A549 (cell line): ENCODE results near the gene TNNI3K. TPM values are rescaled to one million over a fixed set of nuclear protein-coding genes. Genes with fewer than 3 reads are reported as not detected.

ENCODE experiments used
- ATAC-seq, 2 experiments: fragments of 200-7000 bp in 1 of 2; fragments of >200 bp in 1 of 2; cut with Nextera tagmentation in 1 of 2; cut with Tn5 transposase in 1 of 2; 3 replicates each; pipeline versions ENCODE4 v1.8.0 to v1.9.1; 2018 to 2020; ENCODE audit warnings: mild to moderate bottlenecking in 1 of 2, moderate library complexity in 1 of 2
- CTCF ChIA-PET: fragments of 300-600 bp; sonication (Branson Sonifier 250); formaldehyde crosslinking; extraction: SDS; loops from one replicate; lab custom pipeline; 2021; ENCODE audit warnings: antibody characterized with exemption, inconsistent platforms; lab: Yijun Ruan, JAX
- POLR2A ChIA-PET: fragments of 350-600 bp; formaldehyde crosslinking; extraction: SDS; loops from one replicate; lab custom pipeline; 2021; ENCODE audit warnings: antibody characterized with exemption, inconsistent platforms; lab: Yijun Ruan, JAX
- DNase-seq, 2 experiments: peaks; one replicate each; pipeline versions ENCODE4 v3.0.0 to v3.0.0-alpha.2; 2011 to 2016; ENCODE audit warnings: low read depth in 1 of 2, low spot score in 1 of 2
- FAIRE-seq: peaks from 2 replicates; lab custom pipeline; 2011; peaks lifted over from hg19 to GRCh38; lab: Jason Lieb, UNC
- H3K27ac ChIP-seq, 2 experiments: fragments of >200 bp; sonication (Bioruptor Twin); formaldehyde crosslinking; 3 replicates each; pipeline ENCODE4 v1.5.1; 2016 to 2017
- H3K4me1 ChIP-seq: fragments of >200 bp; sonication (Bioruptor Twin); formaldehyde crosslinking; 3 replicates; pipeline ENCODE4 v1.6.1; 2016
- H3K4me2 ChIP-seq: fragments of >200 bp; sonication (Bioruptor Twin); formaldehyde crosslinking; 3 replicates; pipeline ENCODE4 v1.6.1; 2016
- H3K4me3 ChIP-seq: fragments of >200 bp; sonication (Bioruptor Twin); formaldehyde crosslinking; 3 replicates; pipeline ENCODE4 v1.5.1; 2016
- H3K9me3 ChIP-seq: fragments of >200 bp; sonication (Bioruptor Twin); formaldehyde crosslinking; 3 replicates; pipeline ENCODE4 v1.6.1; 2016
- BHLHE40 ChIP-seq: IDR thresholded peaks from 2 replicates; pipeline ENCODE4 v1.6.1; 2012; ENCODE audit warnings: low read depth, low read length, inconsistent platforms
- CBX8 ChIP-seq: fragments of 200-600 bp; sonication (generic); IDR thresholded peaks from 2 replicates; pipeline ENCODE4 v1.6.1; 2016
- E2F6 ChIP-seq: IDR thresholded peaks from 2 replicates; pipeline ENCODE4 v1.6.1; 2012; ENCODE audit warnings: low read depth, borderline replicate concordance
- EHF ChIP-seq: fragments of 250-450 bp; sonication (Bioruptor Pico); IDR thresholded peaks from 2 replicates; pipeline ENCODE4 v1.5.0; 2020; ENCODE audit warnings: mild to moderate bottlenecking
- ESRRA ChIP-seq: fragments of 150-350 bp; IDR thresholded peaks from 2 replicates; pipeline ENCODE4 v1.6.1; 2014; ENCODE audit warnings: mild to moderate bottlenecking, low read length, borderline replicate concordance
- FOXS1 ChIP-seq: fragments of 250-450 bp; sonication (Bioruptor Pico); IDR thresholded peaks from 2 replicates; pipeline ENCODE4 v1.5.0; 2020; ENCODE audit warnings: mild to moderate bottlenecking, moderate library complexity
- GATA3 ChIP-seq: IDR thresholded peaks from 2 replicates; pipeline ENCODE4 v1.6.1; 2012; ENCODE audit warnings: borderline replicate concordance
- HDAC2 ChIP-seq: fragments of 200-600 bp; sonication (generic); IDR thresholded peaks from 2 replicates; pipeline ENCODE4 v1.6.1; 2016
- HEYL ChIP-seq: fragments of 250-450 bp; sonication (Bioruptor Pico); IDR thresholded peaks from 2 replicates; pipeline ENCODE4 v1.8.0; 2021; ENCODE audit warnings: mild to moderate bottlenecking, moderate library complexity
- HOXB13 ChIP-seq: fragments of 250-450 bp; sonication (Bioruptor Pico); IDR thresholded peaks from 2 replicates; pipeline ENCODE4 v1.5.0; 2020; ENCODE audit warnings: low read depth, mild to moderate bottlenecking, moderate library complexity
- HOXB5 ChIP-seq: fragments of 250-450 bp; sonication (Bioruptor Pico); IDR thresholded peaks from 2 replicates; pipeline ENCODE4 v1.5.0; 2020; ENCODE audit warnings: mild to moderate bottlenecking, moderate library complexity
- MAX ChIP-seq: IDR thresholded peaks from 2 replicates; pipeline ENCODE4 v1.6.1; 2012
- NFE2L2 ChIP-seq: fragments of 150-350 bp; conservative IDR thresholded peaks from 2 replicates; pipeline ENCODE4 v1.6.1; 2014; ENCODE audit warnings: low read length
- PBX3 ChIP-seq: IDR thresholded peaks from 2 replicates; pipeline ENCODE4 v1.6.1; 2012
- PHF8 ChIP-seq: fragments of 200-600 bp; sonication (generic); IDR thresholded peaks from 2 replicates; pipeline ENCODE4 v1.6.1; 2016; ENCODE audit warnings: low read depth, mild to moderate bottlenecking, antibody characterized with exemption, moderate library complexity, borderline replicate concordance
- POLR2A ChIP-seq: IDR thresholded peaks from 2 replicates; pipeline ENCODE4 v1.6.1; 2012; ENCODE audit warnings: mild to moderate bottlenecking, low read length
- POLR2AphosphoS2 ChIP-seq: conservative IDR thresholded peaks from 2 replicates; pipeline ENCODE4 v1.6.1; 2012; ENCODE audit warnings: low read length, improper control_type of control experiment, inconsistent platforms
- RAD21 ChIP-seq, 2 experiments: fragments of >200 bp in 1 of 2; sonication (Bioruptor Twin) in 1 of 2; formaldehyde crosslinking in 1 of 2; IDR thresholded peaks in 1 of 2; conservative IDR thresholded peaks in 1 of 2; 2 replicates in 1 of 2; 3 replicates in 1 of 2; pipeline ENCODE4 v1.6.1; 2012 to 2018; ENCODE audit warnings: inconsistent platforms in 1 of 2
- RCOR1 ChIP-seq: fragments of 150-350 bp; IDR thresholded peaks from 2 replicates; pipeline ENCODE4 v1.6.1; 2014; ENCODE audit warnings: antibody characterized with exemption, low read length, low read depth
- RFX5 ChIP-seq: fragments of 450-650 bp; IDR thresholded peaks from 2 replicates; pipeline ENCODE4 v1.7.1; 2014; ENCODE audit warnings: antibody characterized with exemption, mild to moderate bottlenecking, moderate library complexity
- SREBF2 ChIP-seq: fragments of 450-650 bp; IDR thresholded peaks from 2 replicates; pipeline ENCODE4 v1.6.1; 2014; ENCODE audit warnings: mild to moderate bottlenecking, moderate library complexity
- TP53 ChIP-seq: fragments of 250-450 bp; sonication (Bioruptor Pico); IDR thresholded peaks from 2 replicates; pipeline ENCODE4 v1.5.0; 2021; ENCODE audit warnings: mild to moderate bottlenecking, moderate library complexity
- WGBS: methylation state at CpG from one replicate; pipeline ENCODE4 v1.1.6; 2017; ENCODE audit errors: missing lambda C conversion rate; 5-methylcytosine and 5-hydroxymethylcytosine counted together
- polyA plus RNA-seq, 4 experiments: library from polyadenylated mRNA; depleted of rRNA in 3 of 4; stranded (reverse); fragments of >200 nt; fragmentation: RNase III in 1 of 4; extraction: RNeasy Plus Mini Kit Qiagen cat#74134 plus additional on column Dnase treatment in 1 of 4; gene quantifications; 2 replicates in 3 of 4; 3 replicates in 1 of 4; pipeline ENCODE4 v1.2.3, GENCODE V29; 2011 to 2017
- TF ChIP-seq, protein P1 (sequence below): fragments of 450-650 bp; IDR thresholded peaks from 2 replicates; pipeline ENCODE4 v1.6.1; 2014; ENCODE audit warnings: antibody characterized with exemption

TNNI3K gene
- polyA plus RNA-seq, 2 of the 4 experiments (the other 2 are of a cell fraction): 0.67 TPM; not detected in 1

DNA sequence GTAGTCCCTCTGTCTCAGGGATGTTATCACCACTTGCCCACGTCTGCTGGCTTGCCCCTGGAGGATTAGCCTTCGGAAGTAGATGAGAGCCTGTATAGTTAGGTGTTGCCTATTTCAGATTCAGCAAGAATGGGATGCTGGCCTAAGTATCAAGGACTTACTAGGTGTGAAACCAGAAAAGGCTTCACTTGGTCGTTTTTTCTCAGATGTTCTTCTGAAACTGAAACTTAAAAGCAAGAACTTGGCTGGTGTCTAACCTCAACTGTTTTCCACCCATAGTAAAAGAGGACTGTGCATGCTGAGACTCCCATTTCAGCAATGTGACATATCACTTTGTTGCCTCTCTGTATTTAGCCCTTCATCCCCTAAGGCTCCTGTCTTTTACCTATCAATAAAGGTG lies 344.2 kb downstream of the TNNI3K start:
- H3K4me3 ChIP-seq: no peak overlapping the region
- no peak for ATAC-seq
- no peak for TF ChIP-seq PBX3
- TF ChIP-seq, protein P1, sequence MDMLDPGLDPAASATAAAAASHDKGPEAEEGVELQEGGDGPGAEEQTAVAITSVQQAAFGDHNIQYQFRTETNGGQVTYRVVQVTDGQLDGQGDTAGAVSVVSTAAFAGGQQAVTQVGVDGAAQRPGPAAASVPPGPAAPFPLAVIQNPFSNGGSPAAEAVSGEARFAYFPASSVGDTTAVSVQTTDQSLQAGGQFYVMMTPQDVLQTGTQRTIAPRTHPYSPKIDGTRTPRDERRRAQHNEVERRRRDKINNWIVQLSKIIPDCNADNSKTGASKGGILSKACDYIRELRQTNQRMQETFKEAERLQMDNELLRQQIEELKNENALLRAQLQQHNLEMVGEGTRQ: no peak
- no peak for TF ChIP-seq NFE2L2
- TF ChIP-seq RAD21 (conservative IDR thresholded peaks at IDR 0.05 in 1 of 2, IDR thresholded peaks at IDR 0.05 in 1 of 2): no peak
- no peak for TF ChIP-seq BHLHE40
- TF ChIP-seq EHF (CRISPR knock-in tag): no peak
- no peak for TF ChIP-seq POLR2A
- TF ChIP-seq, all 56 proteins: peak for 0
- no peak for FAIRE-seq
- DNase-seq: no peak
- no peaks in the 10 kb centered on the region for H3K4me1 ChIP-seq
- CTCF ChIA-PET: no interaction called here
- POLR2A ChIA-PET: no interaction called here
- WGBS: 3% methylated on average over 3 of the region's 3 CpGs
- H3K9me3 ChIP-seq: no peaks in the 10 kb centered on the region
- no peak overlapping the region for H3K27ac ChIP-seq
- H3K4me2 ChIP-seq: no peak overlapping the region

- ChIA-PET POLR2A (no interaction called here), CTCF (no interaction called here)
- no peak for DNase-seq
- no peak for FAIRE-seq
- Histone ChIP-seq H3K4me2 (no peak overlapping the region), H3K9me3 (no peaks in the 10 kb centered on the region), H3K4me3 (no peak overlapping the region), H3K27ac (no peak overlapping the region), H3K4me1 (no peaks in the 10 kb centered on the region)
- no peak for TF ChIP-seq HDAC2
- TF ChIP-seq SREBF2: no peak
- TF ChIP-seq RCOR1: no peak
- no peak for TF ChIP-seq HOXB5 (CRISPR knock-in tag)
- no peak for TF ChIP-seq PBX3
- no peak for TF ChIP-seq FOXS1 (CRISPR knock-in tag)
- no peak for TF ChIP-seq TP53 (CRISPR knock-in tag)
- TF ChIP-seq ESRRA: no peak
- no peak for TF ChIP-seq E2F6
- TF ChIP-seq HOXB13 (CRISPR knock-in tag): no peak
- TF ChIP-seq GATA3: no peak
- TF ChIP-seq RFX5: no peak
- TF ChIP-seq MAX: no peak
- TF ChIP-seq PHF8: no peak
- ATAC-seq: no peak
- 7% methylated on average over 3 of the region's 3 CpGs for WGBS
Measured at GRCh38 chr1:74583397-74583796, 348.2 kb downstream of the TNNI3K start.

- 3% methylated on average over 2 of the region's 2 CpGs for WGBS
- no peak overlapping the region for H3K4me2 ChIP-seq
Measured at GRCh38 chr1:74584185-74584584, 349.0 kb downstream of the TNNI3K start.

More at GRCh38 chr1:74584185-74584584, 349.0 kb downstream of the TNNI3K start:
- DNase-seq: no peak
- ChIA-PET CTCF (no interaction called here), POLR2A (no interaction called here)
- Histone ChIP-seq H3K4me1 (no peaks in the 10 kb centered on the region), H3K27ac (no peak overlapping the region), H3K9me3 (no peaks in the 10 kb centered on the region), H3K4me3 (no peak overlapping the region)
- ATAC-seq: no peak
- TF ChIP-seq PHF8 (no peak), ESRRA (no peak), HEYL (no peak), CBX8 (no peak), POLR2AphosphoS2 (no peak)
- TF ChIP-seq, protein P1: no peak
- no peak for FAIRE-seq
